UCSD-AML1 (cell line): ENCODE results near the gene SIM1.

ENCODE experiments used
- DNase-seq: peaks from one replicate; lab custom pipeline; 2025; ENCODE audit not compliant: unreplicated experiment; lab: John Stamatoyannopoulos, UW

SIM1 gene

GRCh38 chr6:100464903-100465700, at the start of gene SIM1:
Gene SIM1, minus strand, starts transcription at chr6:100464921. Its CDS starts 1,453 bp downstream, at chr6:100463468.
- DNase-seq = no peak

GRCh38 chr6:100512203-100512862, 47.6 kb upstream of the SIM1 start:
- no peak for DNase-seq

- DNase-seq = no peak
Observed at GRCh38 chr6:100509101-100509500, 44.4 kb upstream of the SIM1 start.

- no peak for DNase-seq
Observed at GRCh38 chr6:100506651-100507050, 41.9 kb upstream of the SIM1 start.

- DNase-seq = no peak
Observed at GRCh38 chr6:100504786-100505737, 40.3 kb upstream of the SIM1 start.

GRCh38 chr6:100503043-100503705, 38.5 kb upstream of the SIM1 start:
- no peak for DNase-seq

- no peak for DNase-seq
Observed at GRCh38 chr6:100493206-100493888, 28.6 kb upstream of the SIM1 start.

- DNase-seq = no peak
Observed at GRCh38 chr6:100491952-100492670, 27.4 kb upstream of the SIM1 start.

GRCh38 chr6:100490065-100490464, 25.3 kb upstream of the SIM1 start:
- DNase-seq = no peak

- no peak for DNase-seq
Observed at GRCh38 chr6:100488244-100488643, 23.5 kb upstream of the SIM1 start.

- no peak for DNase-seq
Observed at GRCh38 chr6:100487638-100488037, 22.9 kb upstream of the SIM1 start.

- DNase-seq = no peak
Observed at GRCh38 chr6:100485268-100485667, 20.5 kb upstream of the SIM1 start.

- DNase-seq = no peak
Observed at GRCh38 chr6:100484474-100484873, 19.8 kb upstream of the SIM1 start.

GRCh38 chr6:100482698-100483097, 18.0 kb upstream of the SIM1 start:
- DNase-seq = no peak

GRCh38 chr6:100479179-100480035, 14.7 kb upstream of the SIM1 start:
- DNase-seq = no peak

GRCh38 chr6:100475554-100476320, 11.0 kb upstream of the SIM1 start:
- no peak for DNase-seq

- no peak for DNase-seq
Observed at GRCh38 chr6:100473182-100473581, 8.5 kb upstream of the SIM1 start.

GRCh38 chr6:100472674-100473073, 8.0 kb upstream of the SIM1 start:
- no peak for DNase-seq
